GM12874 (cell line): ENCODE measurements around the gene CD244.

Experiments
- CTCF ChIP-seq: IDR thresholded peaks from 2 replicates; pipeline ENCODE4 v1.5.1; 2011; ENCODE audit warnings: low read depth, mild to moderate bottlenecking, control low read depth, low read length, moderate library complexity; ENCODE audit not compliant: insufficient read depth

Gene CD244

GRCh38 chr1:160797271-160797709 is 65.4 kb downstream of the CD244 start:
- no peak for TF ChIP-seq CTCF

- TF ChIP-seq CTCF, result no peak
These were observed 66.7 kb downstream of the CD244 start, which contains the start of gene LY9 for GRCh38 chr1:160795951-160796383. TSS of gene LY9 (plus strand) at chr1:160796174. CDS start at chr1:160796188, 14 bp downstream.

GRCh38 chr1:160794376-160794775 is 68.3 kb downstream of the CD244 start:
- TF ChIP-seq CTCF, result no peak

GRCh38 chr1:160789702-160790611 is 72.7 kb downstream of the CD244 start:
- TF ChIP-seq CTCF, result no peak

GRCh38 chr1:160789051-160789701 is 73.5 kb downstream of the CD244 start:
- no peak for TF ChIP-seq CTCF

GRCh38 chr1:160781914-160782689 is 80.6 kb downstream of the CD244 start:
- TF ChIP-seq CTCF, result no peak
